ENCODE data around the gene SNCA.

DNA sequence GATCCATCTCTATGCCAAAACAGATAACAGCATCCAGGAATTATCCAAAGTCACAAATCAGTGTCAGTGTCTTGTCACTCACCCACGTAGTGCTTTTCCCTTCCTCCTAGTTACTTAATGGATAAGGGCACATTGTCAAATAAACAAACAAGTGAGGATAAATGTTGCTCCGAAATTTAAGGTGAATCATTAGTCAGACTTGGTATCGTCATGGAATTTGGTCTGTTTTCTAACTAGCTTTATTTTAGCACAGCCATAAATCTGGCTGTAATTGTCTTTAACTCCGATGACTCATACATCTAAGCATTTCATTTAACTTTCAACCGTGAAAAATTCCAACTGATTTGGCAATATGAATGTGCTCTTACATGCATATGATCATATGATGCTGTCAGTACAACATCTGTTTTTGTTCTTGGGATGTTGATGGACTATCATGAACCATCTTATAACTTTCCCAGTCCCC lies 83.3 kb downstream of the SNCA start:
- TF ChIP-seq, protein P1, sequence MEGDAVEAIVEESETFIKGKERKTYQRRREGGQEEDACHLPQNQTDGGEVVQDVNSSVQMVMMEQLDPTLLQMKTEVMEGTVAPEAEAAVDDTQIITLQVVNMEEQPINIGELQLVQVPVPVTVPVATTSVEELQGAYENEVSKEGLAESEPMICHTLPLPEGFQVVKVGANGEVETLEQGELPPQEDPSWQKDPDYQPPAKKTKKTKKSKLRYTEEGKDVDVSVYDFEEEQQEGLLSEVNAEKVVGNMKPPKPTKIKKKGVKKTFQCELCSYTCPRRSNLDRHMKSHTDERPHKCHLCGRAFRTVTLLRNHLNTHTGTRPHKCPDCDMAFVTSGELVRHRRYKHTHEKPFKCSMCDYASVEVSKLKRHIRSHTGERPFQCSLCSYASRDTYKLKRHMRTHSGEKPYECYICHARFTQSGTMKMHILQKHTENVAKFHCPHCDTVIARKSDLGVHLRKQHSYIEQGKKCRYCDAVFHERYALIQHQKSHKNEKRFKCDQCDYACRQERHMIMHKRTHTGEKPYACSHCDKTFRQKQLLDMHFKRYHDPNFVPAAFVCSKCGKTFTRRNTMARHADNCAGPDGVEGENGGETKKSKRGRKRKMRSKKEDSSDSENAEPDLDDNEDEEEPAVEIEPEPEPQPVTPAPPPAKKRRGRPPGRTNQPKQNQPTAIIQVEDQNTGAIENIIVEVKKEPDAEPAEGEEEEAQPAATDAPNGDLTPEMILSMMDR (IDR thresholded peaks at IDR 0.05; ENCODE audit: low read depth, low read length): no peak
- no peak for TF ChIP-seq POLR2A (IDR thresholded peaks at IDR 0.05; ENCODE audit: extremely low read depth, insufficient read length)

Measured in NB4 (cell line).